PC-3 (cell line): Measurements from ENCODE around the gene PLA2G12A. TPM values are rescaled to one million over a fixed set of nuclear protein-coding genes. Genes with fewer than 3 reads are reported as not detected.

Experiments
- ATAC-seq: fragments of 200-7000 bp; cut with Tn5 transposase; 2 replicates; pipeline ENCODE4 v1.9.1; 2020; ENCODE audit warnings: mild to moderate bottlenecking, moderate library complexity
- BruUV-seq: library from RNA; stranded (reverse); fragments of 400-500 nt; replicated peaks from 2 replicates; lab custom pipeline; 2021; lab: Mats Ljungman, UMichigan
- CTCF ChIA-PET: fragments of 300-600 bp; sonication (Branson Sonifier 250); formaldehyde crosslinking; loops from one replicate; lab custom pipeline; 2022; ENCODE audit warnings: antibody characterized with exemption; lab: Charles Lee
- POLR2A ChIA-PET: fragments of 300-600 bp; sonication (Branson Sonifier 250); formaldehyde crosslinking; loops from one replicate; lab custom pipeline; 2022; ENCODE audit warnings: antibody characterized with exemption; ENCODE audit not compliant: unreplicated experiment; lab: Charles Lee
- DNase-seq: peaks from one replicate; pipeline ENCODE4 v3.0.0-alpha.2; 2015
- H2AFZ ChIP-seq: fragments of 300-600 bp; sonication (generic); 2 replicates; pipeline ENCODE4 v1.6.0; 2016; ENCODE audit warnings: antibody characterized with exemption, low read length
- H3F3A ChIP-seq: fragments of 300-600 bp; sonication (generic); one replicate; pipeline ENCODE4 v1.6.0; 2017; ENCODE audit warnings: antibody characterized with exemption, low read length, control low read depth, mild to moderate bottlenecking; ENCODE audit not compliant: unreplicated experiment
- H3K27ac ChIP-seq: fragments of 300-600 bp; sonication (generic); 2 replicates; pipeline ENCODE4 v1.5.1; 2016; ENCODE audit warnings: mild to moderate bottlenecking, low read length
- H3K27me3 ChIP-seq: fragments of 300-600 bp; sonication (generic); 2 replicates; pipeline ENCODE4 v1.6.1; 2016; ENCODE audit warnings: low read length, mixed read lengths
- H3K36me3 ChIP-seq: fragments of 300-600 bp; sonication (generic); 2 replicates; pipeline ENCODE4 v1.6.1; 2016; ENCODE audit warnings: low read depth, mixed run types, low read length, mixed read lengths
- H3K4me1 ChIP-seq: fragments of 300-600 bp; sonication (generic); 2 replicates; pipeline ENCODE4 v1.5.1; 2016; ENCODE audit warnings: low read length; ENCODE audit not compliant: insufficient read depth
- H3K4me2 ChIP-seq: fragments of 300-600 bp; sonication (generic); 2 replicates; pipeline ENCODE4 v1.6.0; 2016; ENCODE audit warnings: low read length
- H3K4me3 ChIP-seq: fragments of 300-600 bp; sonication (generic); 2 replicates; pipeline ENCODE4 v1.5.1; 2016; ENCODE audit warnings: mild to moderate bottlenecking, low read length, mixed read lengths
- H3K79me2 ChIP-seq: fragments of 300-600 bp; sonication (generic); 2 replicates; pipeline ENCODE4 v1.6.1; 2017; ENCODE audit warnings: low read length, mixed read lengths
- H3K9ac ChIP-seq: fragments of 300-600 bp; sonication (generic); 2 replicates; pipeline ENCODE4 v1.6.0; 2016; ENCODE audit warnings: mild to moderate bottlenecking, low read length
- H3K9me2 ChIP-seq: fragments of 300-600 bp; sonication (generic); replicated peaks from 2 replicates; pipeline ENCODE4 v1.6.1; 2016; ENCODE audit warnings: mixed run types, low read length, mixed read lengths
- H3K9me3 ChIP-seq: fragments of 300-600 bp; sonication (generic); 2 replicates; pipeline ENCODE4 v1.6.1; 2016; ENCODE audit warnings: low read length, mixed read lengths
- H4K20me1 ChIP-seq: fragments of 300-600 bp; sonication (generic); 2 replicates; pipeline ENCODE4 v1.6.1; 2016; ENCODE audit warnings: low read length, mixed read lengths
- EZH2 ChIP-seq: fragments of 300-600 bp; sonication (generic); IDR thresholded peaks from one replicate; pipeline ENCODE4 v1.6.1; 2017; ENCODE audit warnings: antibody characterized with exemption, mild to moderate bottlenecking, low read length; ENCODE audit not compliant: unreplicated experiment
- EZH2phosphoT487 ChIP-seq: fragments of 300-600 bp; sonication (generic); IDR thresholded peaks from 2 replicates; pipeline ENCODE4 v1.6.1; 2018; ENCODE audit warnings: mild to moderate bottlenecking, antibody characterized with exemption, low read length, borderline replicate concordance
- intact Hi-C: fragments of 100-400 bp; cut with micrococcal nuclease; formaldehyde crosslinking; loops from 2 replicates; pipeline ENCODE4 v1.9.0; 2023
- total RNA-seq: library from RNA; depleted of rRNA; stranded (reverse); fragments of >200 nt; gene quantifications from 2 replicates; pipeline ENCODE4 v1.2.3, GENCODE V29; 2014
- TF ChIP-seq, protein P1 (sequence below): fragments of 300-600 bp; sonication (generic); conservative IDR thresholded peaks from 2 replicates; pipeline ENCODE4 v1.5.1; 2017; ENCODE audit warnings: antibody characterized with exemption, low read depth, mild to moderate bottlenecking, low read length

Gene PLA2G12A
- total RNA-seq, 1 experiment from 2014 or later: 51.6 TPM

DNA sequence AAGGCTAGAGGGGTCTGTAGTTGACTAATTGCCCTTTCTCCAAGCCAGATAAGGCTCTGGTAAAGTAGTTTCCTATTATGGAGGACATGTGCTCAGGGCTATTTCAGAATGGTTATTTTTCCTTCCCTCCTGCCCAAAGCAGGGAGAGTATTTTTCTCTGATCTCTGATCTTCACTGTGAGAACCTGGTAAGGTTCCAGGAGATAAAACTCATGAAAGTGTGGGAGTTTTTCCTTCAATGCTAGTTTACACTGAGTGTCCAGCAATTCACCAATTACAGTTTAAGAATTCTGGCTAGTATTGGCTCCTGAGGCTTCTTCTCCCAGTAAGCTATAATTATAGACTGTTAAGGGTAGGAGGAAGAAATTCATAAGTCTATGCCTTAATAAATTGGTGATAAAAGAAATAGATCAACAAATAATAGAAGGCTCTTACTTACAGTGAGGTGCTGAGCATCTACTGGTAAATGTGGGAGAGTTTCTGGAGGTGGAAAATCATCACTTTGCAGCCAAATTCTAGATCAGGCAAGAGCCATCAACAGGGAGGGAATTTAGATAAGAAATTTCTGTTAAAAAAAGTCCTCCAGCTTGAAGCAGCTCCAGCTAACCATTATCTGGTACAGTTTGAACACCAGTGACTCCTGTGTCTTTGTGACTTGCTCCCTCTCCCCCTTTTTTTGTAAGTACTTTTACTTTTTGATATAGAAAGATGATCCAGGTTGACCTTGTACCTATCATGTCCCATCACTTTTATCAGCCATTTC is 57.5 kb downstream of the PLA2G12A start:
- DNase-seq (no peak), ATAC-seq (no peak)
- Histone ChIP-seq H2AFZ (no peak overlapping the region), H4K20me1 (no peaks in the 10 kb centered on the region), H3K27ac (no peak overlapping the region), H3K9me3 (no peaks in the 10 kb centered on the region), H3K27me3 (no peaks in the 10 kb centered on the region), H3K36me3 (no peaks in the 10 kb centered on the region), H3K4me2 (no peak overlapping the region), H3K9me2 (no peaks in the 10 kb centered on the region), H3K9ac (no peak overlapping the region), H3K4me3 (no peak overlapping the region), H3K4me1 (no peaks in the 10 kb centered on the region), H3K79me2 (no peaks in the 10 kb centered on the region), H3F3A (no peaks in the 10 kb centered on the region)
- ChIA-PET CTCF (no interaction called here), POLR2A (no interaction called here)
- intact Hi-C loops: no loop called here
- no TSS peak for BruUV-seq
- TF ChIP-seq, protein P1, sequence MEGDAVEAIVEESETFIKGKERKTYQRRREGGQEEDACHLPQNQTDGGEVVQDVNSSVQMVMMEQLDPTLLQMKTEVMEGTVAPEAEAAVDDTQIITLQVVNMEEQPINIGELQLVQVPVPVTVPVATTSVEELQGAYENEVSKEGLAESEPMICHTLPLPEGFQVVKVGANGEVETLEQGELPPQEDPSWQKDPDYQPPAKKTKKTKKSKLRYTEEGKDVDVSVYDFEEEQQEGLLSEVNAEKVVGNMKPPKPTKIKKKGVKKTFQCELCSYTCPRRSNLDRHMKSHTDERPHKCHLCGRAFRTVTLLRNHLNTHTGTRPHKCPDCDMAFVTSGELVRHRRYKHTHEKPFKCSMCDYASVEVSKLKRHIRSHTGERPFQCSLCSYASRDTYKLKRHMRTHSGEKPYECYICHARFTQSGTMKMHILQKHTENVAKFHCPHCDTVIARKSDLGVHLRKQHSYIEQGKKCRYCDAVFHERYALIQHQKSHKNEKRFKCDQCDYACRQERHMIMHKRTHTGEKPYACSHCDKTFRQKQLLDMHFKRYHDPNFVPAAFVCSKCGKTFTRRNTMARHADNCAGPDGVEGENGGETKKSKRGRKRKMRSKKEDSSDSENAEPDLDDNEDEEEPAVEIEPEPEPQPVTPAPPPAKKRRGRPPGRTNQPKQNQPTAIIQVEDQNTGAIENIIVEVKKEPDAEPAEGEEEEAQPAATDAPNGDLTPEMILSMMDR: no peak
- TF ChIP-seq EZH2phosphoT487 (no peak), EZH2 (no peak)

DNA sequence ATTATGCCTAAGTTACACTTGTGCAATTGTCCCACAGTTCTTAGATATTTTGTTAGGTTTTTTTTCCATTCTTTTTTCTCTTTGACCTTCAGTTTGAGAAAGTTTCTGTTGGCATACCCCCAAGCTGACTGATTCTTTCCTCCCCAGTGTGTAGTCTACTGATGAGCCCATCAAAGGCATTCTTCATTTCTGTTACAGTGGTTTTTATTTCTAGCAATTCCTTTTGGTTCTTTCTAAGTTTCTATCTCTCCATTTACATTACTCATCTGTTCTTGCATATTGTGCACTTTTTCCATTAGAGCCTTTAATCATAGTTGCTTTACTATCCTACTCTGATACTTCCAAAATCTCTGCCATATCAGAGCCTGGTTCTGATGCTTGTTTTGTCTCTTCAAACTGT is 58.5 kb downstream of the PLA2G12A start:
- TF ChIP-seq EZH2: no peak
- TF ChIP-seq, protein P1: no peak
- TF ChIP-seq EZH2phosphoT487: no peak
- Histone ChIP-seq H3K27me3 (no peaks in the 10 kb centered on the region), H3K27ac (no peak overlapping the region), H4K20me1 (no peaks in the 10 kb centered on the region), H3K9me3 (no peaks in the 10 kb centered on the region), H3K4me1 (no peaks in the 10 kb centered on the region), H3K4me3 (no peak overlapping the region), H3K9ac (no peak overlapping the region), H2AFZ (no peak overlapping the region), H3K36me3 (no peaks in the 10 kb centered on the region), H3K4me2 (no peak overlapping the region), H3K79me2 (no peaks in the 10 kb centered on the region), H3F3A (no peaks in the 10 kb centered on the region), H3K9me2 (no peaks in the 10 kb centered on the region)
- POLR2A ChIA-PET: no interaction called here
- BruUV-seq: no TSS peak
- ATAC-seq: no peak
- CTCF ChIA-PET: no interaction called here
- DNase-seq: no peak
- intact Hi-C loops: no loop called here

- Histone ChIP-seq H3K27me3 (no peaks in the 10 kb centered on the region), H3K4me2 (no peak overlapping the region), H3F3A (no peaks in the 10 kb centered on the region), H3K36me3 (no peaks in the 10 kb centered on the region), H2AFZ (no peak overlapping the region), H3K27ac (no peak overlapping the region), H3K79me2 (no peaks in the 10 kb centered on the region), H3K9ac (no peak overlapping the region), H3K4me3 (no peak overlapping the region), H3K9me2 (no peaks in the 10 kb centered on the region), H3K4me1 (no peaks in the 10 kb centered on the region), H3K9me3 (no peaks in the 10 kb centered on the region), H4K20me1 (no peaks in the 10 kb centered on the region)
- CTCF ChIA-PET: no interaction called here
- BruUV-seq: no TSS peak
- DNase-seq: no peak
- intact Hi-C loops: no loop called here
- TF ChIP-seq, protein P1: no peak
- TF ChIP-seq EZH2: no peak
- TF ChIP-seq EZH2phosphoT487: no peak
- ATAC-seq: no peak
- POLR2A ChIA-PET: no interaction called here
Measured at GRCh38 chr4:109665783-109666485, 63.9 kb downstream of the PLA2G12A start.
